HG03066 (cell line): ENCODE measurements around the gene VPS45.
A peak's percentile ranks its signal among the peaks of the same experiment; 100 is the strongest.

Source experiments
- ATAC-seq: cut with Tn5 transposase; IDR thresholded peaks from one replicate; pipeline ENCODE4 v1.9.1; 2021; ENCODE audit warnings: low read depth; ENCODE audit not compliant: unreplicated experiment

The VPS45 gene

GRCh38 chr1:150156868-150157603 lies 89.5 kb downstream of the VPS45 start:
- no peak for ATAC-seq

GRCh38 chr1:150159550-150159949 lies 92.0 kb downstream of the VPS45 start:
- ATAC-seq: no peak

GRCh38 chr1:150160964-150161621 lies 93.5 kb downstream of the VPS45 start:
- no peak for ATAC-seq

- ATAC-seq: no peak
Measured at GRCh38 chr1:150161747-150162581, 94.4 kb downstream of the VPS45 start.

GRCh38 chr1:150162582-150162861 lies 94.9 kb downstream of the VPS45 start:
- ATAC-seq: no peak

GRCh38 chr1:150162862-150163706 lies 95.5 kb downstream of the VPS45 start:
- peak; percentile 37 for ATAC-seq

GRCh38 chr1:150164224-150164623 lies 96.6 kb downstream of the VPS45 start:
- no peak for ATAC-seq

- ATAC-seq: no peak
Measured at GRCh38 chr1:150164779-150165178, 97.2 kb downstream of the VPS45 start.

- ATAC-seq: no peak
Measured at GRCh38 chr1:150165622-150166612, 98.3 kb downstream of the VPS45 start.

- ATAC-seq: no peak
Measured at GRCh38 chr1:150168960-150169601, 101.5 kb downstream of the VPS45 start.

- ATAC-seq: no peak
Measured at GRCh38 chr1:150171801-150172200, 104.2 kb downstream of the VPS45 start.

GRCh38 chr1:150173141-150173585 lies 105.6 kb downstream of the VPS45 start:
- no peak for ATAC-seq

- ATAC-seq: no peak
Measured at GRCh38 chr1:150176593-150176992, 109.0 kb downstream of the VPS45 start.

- no peak for ATAC-seq
Measured at GRCh38 chr1:150178548-150178947, 111.0 kb downstream of the VPS45 start.

GRCh38 chr1:150179867-150180266 lies 112.3 kb downstream of the VPS45 start:
- no peak for ATAC-seq

- ATAC-seq: no peak
Measured at GRCh38 chr1:150180474-150180873, 112.9 kb downstream of the VPS45 start.

GRCh38 chr1:150182247-150182646 lies 114.7 kb downstream of the VPS45 start:
- no peak for ATAC-seq

GRCh38 chr1:150183061-150183460 lies 115.5 kb downstream of the VPS45 start:
- ATAC-seq: no peak

GRCh38 chr1:150185481-150185880 lies 117.9 kb downstream of the VPS45 start:
- no peak for ATAC-seq
